Stimulated activated CD8-positive, alpha-beta memory T cell treated with anti-CD3 and anti-CD28 coated beads, Interleukin-12 subunit alpha, Interleukin-12 subunit beta, amount 100 ng/mL, for 24 hours (primary cell): Measurements from ENCODE around the gene MMP28.

Experiments used
- DNase-seq: peaks from one replicate; pipeline ENCODE4 v3.0.0-alpha.2; 2020; ENCODE audit errors: extremely low read depth

MMP28 gene

GRCh38 chr17:35726127-35726952 is 69.1 kb downstream of the MMP28 start:
- DNase-seq, result no peak

GRCh38 chr17:35725802-35726126 is 69.7 kb downstream of the MMP28 start:
- DNase-seq, result no peak

- no peak for DNase-seq
These were observed 70.4 kb downstream of the MMP28 start for GRCh38 chr17:35725058-35725457.

GRCh38 chr17:35723735-35724134 is 71.7 kb downstream of the MMP28 start:
- no peak for DNase-seq

GRCh38 chr17:35717475-35717874 is 78.0 kb downstream of the MMP28 start:
- DNase-seq, result no peak

- no peak for DNase-seq
These were observed 78.5 kb downstream of the MMP28 start for GRCh38 chr17:35716897-35717465.

GRCh38 chr17:35716173-35716572 is 79.3 kb downstream of the MMP28 start:
- DNase-seq, result no peak
